KMS-11 (cell line): ENCODE measurements around the gene SLC28A3.

Experiments used
- H2AFZ ChIP-seq: fragments of 200-600 bp; sonication (generic); 2 replicates; pipeline ENCODE4 v1.6.1; 2016; ENCODE audit warnings: antibody characterized with exemption, mixed run types, low read depth
- H3K27ac ChIP-seq: fragments of 200-600 bp; sonication (generic); 2 replicates; pipeline ENCODE4 v1.6.1; 2016; ENCODE audit warnings: mild to moderate bottlenecking, mixed run types
- H3K27me3 ChIP-seq: fragments of 200-600 bp; sonication (generic); 2 replicates; pipeline ENCODE4 v1.6.1; 2017; ENCODE audit warnings: mild to moderate bottlenecking, low read depth, mixed run types, moderate library complexity; ENCODE audit not compliant: insufficient read depth
- H3K36me3 ChIP-seq: fragments of 200-600 bp; sonication (generic); 2 replicates; pipeline ENCODE4 v1.6.1; 2017; ENCODE audit warnings: mild to moderate bottlenecking, mixed run types; ENCODE audit not compliant: insufficient read depth
- H3K4me1 ChIP-seq: fragments of 200-600 bp; sonication (generic); 2 replicates; pipeline ENCODE4 v1.6.1; 2016; ENCODE audit warnings: mild to moderate bottlenecking, low read depth, mixed run types; ENCODE audit not compliant: poor library complexity, severe bottlenecking
- H3K4me2 ChIP-seq: fragments of 200-600 bp; sonication (generic); 2 replicates; pipeline ENCODE4 v1.7.0; 2016; ENCODE audit warnings: mild to moderate bottlenecking, mixed run types
- H3K4me3 ChIP-seq: fragments of 200-600 bp; sonication (generic); IDR thresholded peaks from 2 replicates; pipeline ENCODE4 v1.6.1; 2017; ENCODE audit warnings: low read depth, low read length, mixed read lengths; ENCODE audit not compliant: insufficient read depth
- H3K79me2 ChIP-seq: fragments of 200-600 bp; sonication (generic); 2 replicates; pipeline ENCODE4 v1.6.1; 2016; ENCODE audit warnings: low read depth, mixed run types; ENCODE audit not compliant: insufficient read depth
- H3K9ac ChIP-seq: fragments of 200-600 bp; sonication (generic); 2 replicates; pipeline ENCODE4 v1.6.1; 2016; ENCODE audit warnings: mild to moderate bottlenecking, mixed run types
- H4K20me1 ChIP-seq: fragments of 200-600 bp; sonication (generic); 2 replicates; pipeline ENCODE4 v1.6.1; 2016; ENCODE audit warnings: mild to moderate bottlenecking, mixed run types; ENCODE audit not compliant: insufficient read depth
- TF ChIP-seq, protein P1 (sequence below): fragments of 200-600 bp; sonication (generic); conservative IDR thresholded peaks from 2 replicates; pipeline ENCODE4 v1.6.1; 2017; ENCODE audit warnings: low read depth, mild to moderate bottlenecking, antibody characterized with exemption, low read length, moderate library complexity, mixed read lengths

SLC28A3 gene

GRCh38 chr9:84278130-84278529, 62.4 kb downstream of the SLC28A3 start:
- Histone ChIP-seq H3K27me3 (no peaks in the 10 kb centered on the region), H4K20me1 (no peaks in the 10 kb centered on the region), H3K4me2 (no peak overlapping the region), H3K4me3 (no peak overlapping the region), H3K36me3 (no peaks in the 10 kb centered on the region), H3K9ac (no peak overlapping the region), H3K4me1 (no peaks in the 10 kb centered on the region), H3K79me2 (no peaks in the 10 kb centered on the region), H3K27ac (no peak overlapping the region), H2AFZ (no peak overlapping the region)
- TF ChIP-seq, protein P1, sequence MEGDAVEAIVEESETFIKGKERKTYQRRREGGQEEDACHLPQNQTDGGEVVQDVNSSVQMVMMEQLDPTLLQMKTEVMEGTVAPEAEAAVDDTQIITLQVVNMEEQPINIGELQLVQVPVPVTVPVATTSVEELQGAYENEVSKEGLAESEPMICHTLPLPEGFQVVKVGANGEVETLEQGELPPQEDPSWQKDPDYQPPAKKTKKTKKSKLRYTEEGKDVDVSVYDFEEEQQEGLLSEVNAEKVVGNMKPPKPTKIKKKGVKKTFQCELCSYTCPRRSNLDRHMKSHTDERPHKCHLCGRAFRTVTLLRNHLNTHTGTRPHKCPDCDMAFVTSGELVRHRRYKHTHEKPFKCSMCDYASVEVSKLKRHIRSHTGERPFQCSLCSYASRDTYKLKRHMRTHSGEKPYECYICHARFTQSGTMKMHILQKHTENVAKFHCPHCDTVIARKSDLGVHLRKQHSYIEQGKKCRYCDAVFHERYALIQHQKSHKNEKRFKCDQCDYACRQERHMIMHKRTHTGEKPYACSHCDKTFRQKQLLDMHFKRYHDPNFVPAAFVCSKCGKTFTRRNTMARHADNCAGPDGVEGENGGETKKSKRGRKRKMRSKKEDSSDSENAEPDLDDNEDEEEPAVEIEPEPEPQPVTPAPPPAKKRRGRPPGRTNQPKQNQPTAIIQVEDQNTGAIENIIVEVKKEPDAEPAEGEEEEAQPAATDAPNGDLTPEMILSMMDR = no peak

GRCh38 chr9:84277646-84278045, 62.9 kb downstream of the SLC28A3 start:
- Histone ChIP-seq H3K79me2 (no peaks in the 10 kb centered on the region), H3K4me2 (no peak overlapping the region), H2AFZ (no peak overlapping the region), H3K27ac (no peak overlapping the region), H3K27me3 (no peaks in the 10 kb centered on the region), H3K4me3 (no peak overlapping the region), H4K20me1 (no peaks in the 10 kb centered on the region), H3K9ac (no peak overlapping the region), H3K36me3 (no peaks in the 10 kb centered on the region), H3K4me1 (no peaks in the 10 kb centered on the region)
- TF ChIP-seq, protein P1 = no peak

GRCh38 chr9:84276741-84277140, 63.8 kb downstream of the SLC28A3 start:
- H3K4me3 ChIP-seq = no peak overlapping the region
- no peaks in the 10 kb centered on the region for H3K79me2 ChIP-seq
- no peak overlapping the region for H3K27ac ChIP-seq
- H3K9ac ChIP-seq = no peak overlapping the region
- no peak overlapping the region for H2AFZ ChIP-seq
- H3K4me1 ChIP-seq = no peaks in the 10 kb centered on the region
- no peak overlapping the region for H3K4me2 ChIP-seq
- TF ChIP-seq, protein P1 = no peak
- H4K20me1 ChIP-seq = no peaks in the 10 kb centered on the region
- H3K27me3 ChIP-seq = no peaks in the 10 kb centered on the region
- H3K36me3 ChIP-seq = no peaks in the 10 kb centered on the region

- no peak overlapping the region for H3K27ac ChIP-seq
- H4K20me1 ChIP-seq = no peaks in the 10 kb centered on the region
- H3K4me2 ChIP-seq = no peak overlapping the region
- H3K4me3 ChIP-seq = no peak overlapping the region
- H2AFZ ChIP-seq = no peak overlapping the region
- no peaks in the 10 kb centered on the region for H3K27me3 ChIP-seq
- H3K79me2 ChIP-seq = no peaks in the 10 kb centered on the region
- H3K36me3 ChIP-seq = no peaks in the 10 kb centered on the region
- TF ChIP-seq, protein P1 = no peak
- H3K9ac ChIP-seq = no peak overlapping the region
- no peaks in the 10 kb centered on the region for H3K4me1 ChIP-seq
Observed at GRCh38 chr9:84271921-84272556, 68.5 kb downstream of the SLC28A3 start.
